ENCODE data around the gene PVALEF. TPM values are rescaled to one million over a fixed set of nuclear protein-coding genes. Genes with fewer than 3 reads are reported as not detected.

The PVALEF gene
- total RNA-seq, 1 donor from 2014 or later: not detected

DNA sequence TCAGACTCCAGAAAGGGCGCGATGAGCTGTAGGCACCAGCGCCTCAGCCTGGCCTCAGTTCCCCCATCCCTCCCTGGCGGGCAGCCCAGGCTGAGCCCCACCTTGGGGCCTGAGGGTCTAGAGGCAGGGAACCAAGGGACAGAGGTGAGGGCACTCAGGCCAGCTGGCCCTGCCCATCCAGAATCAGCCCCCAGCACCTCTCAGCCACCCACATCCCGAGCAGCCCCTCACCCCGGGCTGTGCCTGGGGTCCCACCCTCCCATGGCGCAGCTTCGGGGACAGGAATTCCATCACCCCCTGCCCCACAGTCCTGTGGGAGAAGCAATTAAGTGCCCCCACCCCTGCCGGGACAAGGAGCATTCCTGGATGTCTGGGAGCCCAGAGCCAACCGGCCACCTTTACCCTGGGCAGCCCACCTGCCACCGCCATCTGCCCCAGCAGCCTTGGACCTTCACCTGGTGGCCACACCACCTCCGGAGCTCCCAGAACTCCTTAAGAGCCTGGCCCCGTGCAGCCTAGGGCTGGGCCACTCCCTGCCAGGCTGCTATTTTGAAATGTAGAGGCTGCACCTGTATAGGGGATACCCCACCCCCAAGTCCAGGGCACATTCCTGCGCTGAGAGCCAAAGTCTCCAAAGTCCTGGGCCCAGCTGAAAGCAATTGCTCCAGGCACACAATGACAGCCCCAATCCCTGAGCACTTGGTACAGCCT lies 33.7 kb upstream of the PVALEF start:
- Mint-ChIP-seq H3K36me3 (ENCODE audit: low read depth) (no peaks in the 10 kb centered on the region), H3K4me3 (no peak overlapping the region), H3K4me1 (ENCODE audit: low read depth) (no peaks in the 10 kb centered on the region), H3K27me3 (ENCODE audit: insufficient read depth) (no peaks in the 10 kb centered on the region), H3K27ac (no peak overlapping the region), H3K9me3 (no peaks in the 10 kb centered on the region)
- intact Hi-C loops (cut with micrococcal nuclease): no loop called here
- DNase-seq (ENCODE audit: low spot score): no peak

DNA sequence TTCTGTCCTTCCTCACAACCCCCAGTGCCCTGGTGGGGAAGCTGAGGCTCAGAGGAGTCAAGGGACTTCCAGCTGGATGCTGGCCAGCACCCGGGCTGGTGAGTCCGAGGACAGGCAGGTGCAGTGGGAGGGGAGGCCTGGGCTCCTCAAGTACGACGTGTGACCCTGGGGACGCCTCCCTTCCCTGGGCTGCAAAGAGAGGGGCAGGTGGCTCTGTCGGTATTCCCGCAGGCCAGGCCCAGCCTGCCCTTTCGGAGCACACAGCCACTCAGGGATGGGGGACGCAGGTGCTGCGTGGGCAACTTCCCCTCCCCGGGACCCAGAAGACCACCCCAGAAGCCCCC lies 33.1 kb upstream of the PVALEF start:
- Mint-ChIP-seq H3K4me3 (no peak overlapping the region), H3K9me3 (no peaks in the 10 kb centered on the region), H3K27ac (no peak overlapping the region), H3K4me1 (ENCODE audit: low read depth) (no peaks in the 10 kb centered on the region), H3K36me3 (ENCODE audit: low read depth) (no peaks in the 10 kb centered on the region), H3K27me3 (ENCODE audit: insufficient read depth) (no peaks in the 10 kb centered on the region)
- no peak for DNase-seq (ENCODE audit: low spot score)
- intact Hi-C loops (cut with micrococcal nuclease): no loop called here

DNA sequence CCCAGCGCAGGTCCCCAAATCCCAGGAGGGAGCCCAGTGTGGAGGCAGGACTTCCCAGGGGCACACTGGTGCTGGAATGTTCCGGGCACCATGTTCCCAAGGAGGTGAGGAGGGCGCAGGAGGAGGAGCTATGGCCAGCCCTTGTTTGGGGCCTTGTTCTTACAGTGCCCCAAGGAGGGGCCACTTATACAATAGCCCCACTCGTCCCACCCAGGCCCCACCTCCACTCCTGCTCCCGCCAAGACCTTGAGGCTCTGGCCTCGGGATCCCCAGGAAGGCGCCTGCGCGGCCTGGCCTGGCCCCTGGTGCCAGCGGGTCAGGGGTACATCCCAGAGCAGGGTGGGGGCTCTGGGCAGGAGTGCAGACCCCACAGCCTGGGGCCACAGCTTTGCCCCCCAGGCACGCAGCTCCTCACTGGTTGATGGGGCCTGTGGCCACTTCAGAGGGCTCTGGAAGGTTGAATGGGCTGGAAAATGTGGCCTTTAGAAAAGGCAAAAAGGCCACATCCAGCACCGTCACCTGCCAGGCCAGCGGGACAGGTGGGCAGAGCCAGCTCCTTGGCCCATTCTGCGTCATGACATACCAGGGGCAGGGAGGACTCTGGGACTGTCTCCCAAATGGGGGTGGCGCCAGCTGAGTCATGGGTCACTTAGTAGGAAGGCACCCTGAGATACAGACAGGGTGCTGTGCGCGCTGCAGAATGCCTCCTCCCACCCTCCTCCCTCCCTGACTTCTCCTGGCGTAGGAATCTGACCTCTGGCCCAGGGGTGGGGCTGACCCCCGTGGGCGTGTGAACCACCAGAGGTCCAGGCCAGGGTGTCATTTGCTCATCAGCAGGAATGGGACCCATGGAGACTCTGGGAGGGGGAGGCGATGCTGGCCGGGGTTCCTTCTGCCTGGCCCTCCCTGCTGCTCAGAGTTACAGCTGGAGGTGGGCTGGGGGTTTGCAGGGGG lies 32.3 kb upstream of the PVALEF start:
- DNase-seq (ENCODE audit: low spot score): no peak
- no peak overlapping the region for H3K27ac Mint-ChIP-seq
- H3K4me3 Mint-ChIP-seq: no peak overlapping the region
- intact Hi-C loops (cut with micrococcal nuclease): no loop called here
- no peaks in the 10 kb centered on the region for H3K36me3 Mint-ChIP-seq (ENCODE audit: low read depth)
- H3K4me1 Mint-ChIP-seq (ENCODE audit: low read depth): no peaks in the 10 kb centered on the region
- H3K9me3 Mint-ChIP-seq: peaks cover 7% of the 10 kb centered on the region
- H3K27me3 Mint-ChIP-seq (ENCODE audit: insufficient read depth): no peaks in the 10 kb centered on the region

DNA sequence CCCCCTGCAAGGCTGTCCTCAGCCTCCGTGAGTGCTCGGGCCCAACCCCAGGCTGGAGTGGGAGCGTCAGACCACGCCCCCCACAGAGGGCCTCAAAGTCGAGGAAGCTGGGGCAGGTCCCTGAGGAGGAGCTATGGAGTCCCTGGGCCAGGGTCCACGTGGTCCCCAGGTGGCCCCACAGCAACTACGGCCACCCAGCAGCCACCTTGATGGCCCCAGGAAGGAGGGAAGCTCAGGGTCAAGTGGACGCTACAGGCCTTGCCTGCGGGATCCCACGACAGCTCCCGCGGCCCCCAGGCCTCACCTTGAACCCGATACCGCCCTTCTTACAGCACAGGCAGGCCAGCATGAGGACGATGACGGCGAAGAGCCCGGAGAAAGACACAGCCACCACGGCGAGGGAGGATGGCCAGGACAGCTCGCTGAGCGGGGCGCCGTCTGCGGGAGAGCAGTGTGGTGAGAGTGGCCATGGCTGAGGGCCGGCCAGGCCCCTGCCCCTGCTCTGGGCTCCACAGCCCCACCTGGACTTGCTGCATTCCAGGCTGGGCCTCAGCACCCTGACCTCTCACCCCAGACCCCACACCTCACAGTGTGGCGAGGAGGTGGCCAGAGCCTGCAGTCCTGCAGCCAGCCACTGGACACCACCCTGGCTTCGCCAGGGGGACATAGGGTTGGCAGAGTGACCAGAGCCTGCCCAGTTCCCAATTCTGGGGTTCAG lies 31.1 kb upstream of the PVALEF start:
- Mint-ChIP-seq H3K27ac (no peak overlapping the region), H3K27me3 (ENCODE audit: insufficient read depth) (no peaks in the 10 kb centered on the region), H3K9me3 (peaks cover 19% of the 10 kb centered on the region), H3K4me3 (no peak overlapping the region), H3K36me3 (ENCODE audit: low read depth) (no peaks in the 10 kb centered on the region), H3K4me1 (ENCODE audit: low read depth) (no peaks in the 10 kb centered on the region)
- no peak for DNase-seq (ENCODE audit: low spot score)
- intact Hi-C loops (cut with micrococcal nuclease): no loop called here

DNA sequence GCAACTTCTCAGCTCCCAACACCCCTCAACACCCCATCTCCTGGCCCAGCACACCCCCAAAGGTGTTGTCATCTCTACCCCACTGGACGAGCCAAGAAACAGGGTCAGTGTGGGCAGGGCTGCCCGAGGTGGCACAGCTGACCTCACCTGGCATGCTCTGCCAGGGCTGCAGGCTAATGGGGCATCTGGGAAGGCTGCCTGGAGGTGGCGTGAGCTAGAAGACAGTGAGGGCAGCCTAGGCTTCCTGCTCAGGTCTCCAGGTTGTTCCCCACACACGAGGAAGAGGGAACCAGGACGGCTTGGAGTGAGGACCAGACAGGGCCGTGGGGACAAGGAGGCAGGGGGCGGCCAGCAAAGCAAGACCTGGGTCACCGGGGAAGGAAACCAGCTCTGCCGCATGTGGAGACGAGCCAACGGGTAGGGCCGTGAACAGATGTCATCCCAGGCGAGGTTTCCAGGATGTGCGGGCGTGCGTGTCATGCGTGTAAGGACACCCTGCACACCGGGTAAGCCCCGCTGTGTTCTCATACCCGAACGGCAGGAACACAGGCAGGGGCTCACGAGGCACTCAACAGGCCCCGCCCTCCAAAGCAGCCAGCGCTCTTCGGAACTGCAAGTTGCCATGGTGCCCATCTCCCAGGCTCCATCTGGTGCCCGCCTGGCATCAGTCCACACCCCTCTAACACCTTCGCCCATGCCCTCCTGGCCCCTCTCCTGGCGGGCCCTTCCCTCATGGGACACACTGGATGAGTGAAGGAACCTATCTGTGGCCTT lies 29.6 kb upstream of the PVALEF start:
- intact Hi-C loops (cut with micrococcal nuclease): no loop called here

DNA sequence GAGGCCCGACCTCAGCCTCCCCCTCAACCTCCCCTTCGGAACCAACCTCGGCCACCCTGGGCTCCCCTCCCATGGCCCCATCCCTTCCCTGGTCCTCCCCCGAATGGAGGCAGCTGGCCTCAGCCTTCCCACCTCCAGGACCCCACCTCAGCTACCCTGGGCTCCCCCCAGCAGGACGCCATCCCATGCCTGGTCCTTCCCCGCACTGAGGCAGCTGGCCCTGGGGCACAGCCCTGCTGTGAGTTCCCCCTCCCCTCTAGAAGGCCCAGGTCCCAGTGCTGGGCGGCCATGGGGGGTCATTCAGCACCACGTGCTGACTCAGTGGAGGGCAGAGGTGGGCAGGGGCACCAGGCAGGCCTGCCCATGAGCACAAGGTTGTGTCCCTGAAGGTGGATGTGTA lies 28.9 kb upstream of the PVALEF start:
- no peak overlapping the region for H3K27ac Mint-ChIP-seq
- no peaks in the 10 kb centered on the region for H3K36me3 Mint-ChIP-seq (ENCODE audit: low read depth)
- H3K4me3 Mint-ChIP-seq: no peak overlapping the region
- intact Hi-C loops (cut with micrococcal nuclease): no loop called here
- H3K9me3 Mint-ChIP-seq: peaks cover 19% of the 10 kb centered on the region
- H3K27me3 Mint-ChIP-seq (ENCODE audit: insufficient read depth): no peaks in the 10 kb centered on the region
- DNase-seq (ENCODE audit: low spot score): no peak
- H3K4me1 Mint-ChIP-seq (ENCODE audit: low read depth): no peaks in the 10 kb centered on the region

More for the DNA sequence above, 29.6 kb upstream of the PVALEF start:
- Mint-ChIP-seq H3K36me3 (ENCODE audit: low read depth) (no peaks in the 10 kb centered on the region), H3K27me3 (ENCODE audit: insufficient read depth) (no peaks in the 10 kb centered on the region), H3K27ac (no peak overlapping the region), H3K9me3 (peaks cover 19% of the 10 kb centered on the region), H3K4me3 (no peak overlapping the region), H3K4me1 (ENCODE audit: low read depth) (no peaks in the 10 kb centered on the region)
- no peak for DNase-seq (ENCODE audit: low spot score)

DNA sequence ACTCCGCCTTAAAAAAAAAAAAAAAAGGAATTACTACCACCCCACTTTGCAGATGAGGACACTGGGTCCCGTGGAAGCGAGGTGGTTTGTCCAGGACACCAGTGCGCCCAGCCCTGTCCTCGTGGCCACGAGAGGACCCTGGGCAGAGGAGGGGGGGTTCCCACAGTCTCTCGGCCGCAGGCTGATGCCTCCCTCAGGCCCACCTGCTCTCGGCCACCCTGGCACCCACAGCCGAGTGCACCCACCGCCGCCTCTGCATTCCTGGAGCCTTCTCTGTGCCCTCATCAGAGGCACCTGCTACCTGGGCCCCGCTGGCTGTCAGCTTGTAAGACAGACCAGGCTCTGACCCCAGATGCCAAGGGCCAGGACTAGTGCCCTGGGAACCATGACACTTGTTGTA lies 28.1 kb upstream of the PVALEF start:
- H3K27me3 Mint-ChIP-seq (ENCODE audit: insufficient read depth): no peaks in the 10 kb centered on the region
- intact Hi-C loops (cut with micrococcal nuclease): no loop called here
- DNase-seq (ENCODE audit: low spot score): no peak
- H3K36me3 Mint-ChIP-seq (ENCODE audit: low read depth): no peaks in the 10 kb centered on the region
- H3K9me3 Mint-ChIP-seq: peaks cover 19% of the 10 kb centered on the region
- no peak overlapping the region for H3K4me3 Mint-ChIP-seq
- no peaks in the 10 kb centered on the region for H3K4me1 Mint-ChIP-seq (ENCODE audit: low read depth)
- H3K27ac Mint-ChIP-seq: no peak overlapping the region

DNA sequence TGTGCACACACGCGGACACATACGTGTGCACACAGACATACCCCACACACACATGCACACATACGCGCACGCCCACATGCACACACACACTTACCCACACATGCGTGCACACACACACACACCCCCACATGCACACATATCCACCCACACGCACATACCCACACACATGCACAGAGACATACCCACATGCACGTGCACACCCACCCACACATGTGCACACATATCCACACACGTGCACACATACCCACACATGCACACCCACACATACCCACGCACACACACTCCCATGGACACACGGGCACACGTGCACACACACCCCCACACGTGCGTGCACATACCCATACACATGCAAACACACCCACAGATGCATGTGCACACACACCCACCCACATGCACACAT lies 27.2 kb upstream of the PVALEF start:
- no peak for DNase-seq (ENCODE audit: low spot score)
- intact Hi-C loops (cut with micrococcal nuclease): no loop called here
- Mint-ChIP-seq H3K27ac (no peak overlapping the region), H3K4me1 (ENCODE audit: low read depth) (no peaks in the 10 kb centered on the region), H3K27me3 (ENCODE audit: insufficient read depth) (no peaks in the 10 kb centered on the region), H3K36me3 (ENCODE audit: low read depth) (no peaks in the 10 kb centered on the region), H3K4me3 (no peak overlapping the region), H3K9me3 (peaks cover 19% of the 10 kb centered on the region)

DNA sequence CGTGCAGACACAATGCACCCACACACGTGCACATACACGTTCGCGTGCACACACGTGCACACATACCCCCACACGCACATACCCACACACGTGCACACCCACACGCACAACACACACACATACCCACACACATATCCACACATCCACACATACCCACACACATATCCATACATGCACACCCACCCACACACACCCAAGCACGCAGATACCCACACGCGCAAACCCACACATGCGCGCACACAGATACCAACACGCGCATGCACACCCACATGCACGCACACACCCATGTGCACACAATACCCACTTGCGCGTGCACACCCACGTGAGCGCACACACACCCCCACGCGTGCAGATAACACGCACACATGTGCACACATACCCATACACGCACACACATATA lies 26.8 kb upstream of the PVALEF start:
- Mint-ChIP-seq H3K27me3 (ENCODE audit: insufficient read depth) (no peaks in the 10 kb centered on the region), H3K4me1 (ENCODE audit: low read depth) (no peaks in the 10 kb centered on the region), H3K4me3 (no peak overlapping the region), H3K36me3 (ENCODE audit: low read depth) (no peaks in the 10 kb centered on the region), H3K27ac (peak overlapping the region; percentile 52), H3K9me3 (peaks cover 19% of the 10 kb centered on the region)
- intact Hi-C loops (cut with micrococcal nuclease): no loop called here
- DNase-seq (ENCODE audit: low spot score): no peak

DNA sequence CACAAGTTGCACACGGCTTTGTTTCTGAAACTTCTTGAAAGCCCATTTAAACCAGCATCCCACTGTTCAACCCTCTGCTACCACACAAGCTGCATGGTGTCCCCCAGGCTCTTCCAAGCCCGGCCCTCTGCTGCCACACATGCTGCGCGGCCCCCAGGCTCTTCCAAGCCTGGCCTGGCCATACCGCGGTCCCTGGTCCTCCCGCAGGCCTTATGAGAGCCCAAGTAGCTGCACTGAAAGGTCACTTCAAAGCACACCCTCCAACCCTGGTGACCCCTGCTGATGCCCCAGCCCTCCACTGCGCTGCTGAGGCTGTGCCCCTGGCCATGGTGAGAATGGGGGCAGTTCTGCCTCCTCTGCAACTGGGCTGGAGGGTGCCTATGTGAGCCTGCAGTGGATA lies 25.9 kb upstream of the PVALEF start:
- H3K36me3 Mint-ChIP-seq (ENCODE audit: low read depth): no peaks in the 10 kb centered on the region
- H3K27me3 Mint-ChIP-seq (ENCODE audit: insufficient read depth): no peaks in the 10 kb centered on the region
- H3K4me1 Mint-ChIP-seq (ENCODE audit: low read depth): no peaks in the 10 kb centered on the region
- intact Hi-C loops (cut with micrococcal nuclease): no loop called here
- H3K9me3 Mint-ChIP-seq: peaks cover 19% of the 10 kb centered on the region
- no peak overlapping the region for H3K27ac Mint-ChIP-seq
- no peak overlapping the region for H3K4me3 Mint-ChIP-seq
- no peak for DNase-seq (ENCODE audit: low spot score)

DNA sequence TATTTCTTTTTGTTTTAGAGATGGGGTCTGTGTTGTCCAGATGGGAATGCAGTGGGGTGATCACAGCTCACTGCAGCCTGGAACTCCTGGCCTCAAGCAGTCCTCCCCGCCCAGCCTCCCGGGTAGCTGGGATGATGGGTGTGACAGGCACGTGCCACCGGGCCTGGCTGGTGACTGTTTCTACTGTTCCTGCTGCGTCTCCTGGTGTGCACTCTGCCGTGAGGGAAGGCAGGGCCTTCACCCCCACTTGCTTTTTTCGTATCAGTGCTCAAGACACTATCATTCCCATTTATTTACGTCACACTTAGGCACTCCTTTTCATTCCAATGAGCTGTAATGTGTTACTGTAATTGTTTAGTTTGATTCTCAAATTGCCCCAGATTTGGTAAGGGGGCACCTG lies 25.3 kb upstream of the PVALEF start:
- Mint-ChIP-seq H3K4me3 (no peak overlapping the region), H3K27me3 (ENCODE audit: insufficient read depth) (no peaks in the 10 kb centered on the region), H3K36me3 (ENCODE audit: low read depth) (no peaks in the 10 kb centered on the region), H3K4me1 (ENCODE audit: low read depth) (no peaks in the 10 kb centered on the region), H3K27ac (no peak overlapping the region), H3K9me3 (peaks cover 19% of the 10 kb centered on the region)
- no peak for DNase-seq (ENCODE audit: low spot score)
- intact Hi-C loops (cut with micrococcal nuclease): no loop called here

DNA sequence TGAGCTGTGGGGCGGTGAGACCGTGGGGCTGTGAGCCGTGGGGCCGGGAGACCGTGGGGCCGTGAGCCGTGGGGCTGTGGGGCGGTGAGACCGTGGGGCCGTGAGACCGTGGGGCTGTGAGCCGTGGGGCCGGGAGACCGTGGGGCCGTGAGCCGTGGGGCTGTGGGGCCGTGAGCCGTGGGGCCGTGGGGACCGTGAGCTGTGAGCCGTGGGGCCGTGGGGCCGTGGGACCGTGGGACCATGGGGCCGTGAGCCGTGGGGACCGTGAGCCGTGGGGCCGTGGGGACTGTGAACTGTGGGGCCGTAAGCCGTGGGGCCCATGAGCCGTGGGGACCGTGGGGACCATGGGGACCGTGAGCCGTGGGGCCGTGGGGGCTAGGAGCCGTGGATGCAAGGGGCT lies 24.6 kb upstream of the PVALEF start:
- Mint-ChIP-seq H3K27ac (no peak overlapping the region), H3K4me1 (ENCODE audit: low read depth) (no peaks in the 10 kb centered on the region), H3K4me3 (no peak overlapping the region), H3K9me3 (peaks cover 19% of the 10 kb centered on the region), H3K36me3 (ENCODE audit: low read depth) (no peaks in the 10 kb centered on the region), H3K27me3 (ENCODE audit: insufficient read depth) (no peaks in the 10 kb centered on the region)
- no peak for DNase-seq (ENCODE audit: low spot score)
- intact Hi-C loops (cut with micrococcal nuclease): no loop called here

Measured in activated T-helper 1 cell treated with anti-CD3 and anti-CD28 coated beads, Interleukin-12 subunit alpha, Interleukin-12 subunit beta, Interleukin-2, Interleukin-4 antibody, amounts not matched to agents 30 ng/mL and 10 ng/mL and 1 ng/mL, durations not matched to agents 14 hours and 24 hours and 36 hours (primary cell).